Neuron (in vitro differentiated cells): ENCODE results near the gene ZCCHC14.

ENCODE experiments used
- H2AFZ ChIP-seq: one replicate; pipeline ENCODE4 v1.6.1; 2013; ENCODE audit warnings: low read depth, mild to moderate bottlenecking, inconsistent platforms, low read length, moderate library complexity
- H3K27me3 ChIP-seq: one replicate; pipeline ENCODE4 v1.6.1; 2013; ENCODE audit warnings: low read length; ENCODE audit not compliant: insufficient read depth
- H3K36me3 ChIP-seq: one replicate; pipeline ENCODE4 v1.6.1; 2013; ENCODE audit warnings: low read length; ENCODE audit not compliant: insufficient read depth
- H3K4me1 ChIP-seq: one replicate; pipeline ENCODE4 v1.6.1; 2013; ENCODE audit warnings: low read length; ENCODE audit not compliant: insufficient read depth
- H3K4me3 ChIP-seq: 2 replicates; pipeline ENCODE4 v1.5.1; 2013; ENCODE audit warnings: mild to moderate bottlenecking, low read length, moderate library complexity
- H3K9me3 ChIP-seq: one replicate; pipeline ENCODE4 v1.6.1; 2013; ENCODE audit warnings: low read length

ZCCHC14 gene

GRCh38 chr16:87460936-87461335 is 31.9 kb downstream of the ZCCHC14 start:
- Histone ChIP-seq H3K4me1 (peaks cover 19% of the 10 kb centered on the region), H3K4me3 (no peak overlapping the region)

GRCh38 chr16:87459833-87460232 is 33.0 kb downstream of the ZCCHC14 start:
- no peaks in the 10 kb centered on the region for H3K9me3 ChIP-seq
- H3K36me3 ChIP-seq, result peaks cover 36% of the 10 kb centered on the region
- H3K4me1 ChIP-seq, result peaks cover 9% of the 10 kb centered on the region
- no peaks in the 10 kb centered on the region for H3K27me3 ChIP-seq
- no peak overlapping the region for H3K4me3 ChIP-seq
- no peak overlapping the region for H2AFZ ChIP-seq

More at GRCh38 chr16:87460936-87461335, 31.9 kb downstream of the ZCCHC14 start:
- Histone ChIP-seq H3K36me3 (peaks cover 28% of the 10 kb centered on the region), H2AFZ (no peak overlapping the region), H3K9me3 (no peaks in the 10 kb centered on the region), H3K27me3 (no peaks in the 10 kb centered on the region)

DNA sequence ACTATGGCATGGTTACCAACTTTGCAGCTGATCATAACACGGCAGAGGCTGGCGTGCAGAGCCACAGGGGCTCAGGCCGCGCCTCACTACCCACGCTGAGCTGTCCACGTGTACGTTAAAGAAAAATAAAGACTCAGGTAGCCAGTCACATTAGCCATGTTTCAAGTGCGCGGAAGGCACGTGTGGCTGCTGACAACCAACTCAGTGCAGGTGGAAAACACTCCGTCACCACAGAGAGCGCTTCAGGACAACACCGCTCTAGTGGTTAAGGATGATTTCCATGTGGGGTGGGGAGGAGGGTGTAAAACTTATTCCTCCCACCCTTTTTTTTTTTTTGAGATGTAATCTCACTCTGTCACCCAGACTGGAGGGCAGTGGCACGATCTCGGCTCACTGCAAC is 33.8 kb downstream of the ZCCHC14 start:
- H2AFZ ChIP-seq, result no peak overlapping the region
- no peak overlapping the region for H3K4me3 ChIP-seq
- peaks cover 36% of the 10 kb centered on the region for H3K36me3 ChIP-seq
- H3K27me3 ChIP-seq, result no peaks in the 10 kb centered on the region
- H3K9me3 ChIP-seq, result no peaks in the 10 kb centered on the region
- peaks cover under 1% of the 10 kb centered on the region for H3K4me1 ChIP-seq

DNA sequence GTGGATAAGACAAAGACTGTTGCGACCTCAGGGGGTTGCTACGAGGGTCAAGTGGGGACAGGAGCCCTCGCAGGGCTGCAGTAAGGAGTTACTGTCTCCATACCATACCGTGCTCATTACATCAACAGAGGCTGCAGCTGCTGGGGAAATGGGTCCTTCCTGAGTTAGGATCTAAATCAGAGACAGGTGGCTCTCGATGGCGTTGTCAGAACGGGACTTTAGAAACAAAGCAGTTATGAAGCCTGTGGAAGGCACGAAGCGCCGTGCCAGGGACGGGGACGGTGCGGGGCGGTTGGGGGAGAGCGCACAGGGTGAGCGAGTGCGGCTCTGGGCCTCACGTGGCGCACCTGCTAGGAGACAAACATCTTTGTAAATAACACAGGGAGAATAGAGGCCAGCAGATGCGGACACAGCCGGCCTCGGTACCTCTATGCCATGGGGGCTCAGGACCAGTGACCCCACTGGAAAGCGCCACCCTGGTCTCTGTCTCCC is 34.4 kb downstream of the ZCCHC14 start:
- no peaks in the 10 kb centered on the region for H3K4me1 ChIP-seq
- peaks cover 37% of the 10 kb centered on the region for H3K36me3 ChIP-seq
- no peak overlapping the region for H2AFZ ChIP-seq
- H3K9me3 ChIP-seq, result no peaks in the 10 kb centered on the region
- H3K4me3 ChIP-seq, result no peak overlapping the region
- H3K27me3 ChIP-seq, result no peaks in the 10 kb centered on the region

DNA sequence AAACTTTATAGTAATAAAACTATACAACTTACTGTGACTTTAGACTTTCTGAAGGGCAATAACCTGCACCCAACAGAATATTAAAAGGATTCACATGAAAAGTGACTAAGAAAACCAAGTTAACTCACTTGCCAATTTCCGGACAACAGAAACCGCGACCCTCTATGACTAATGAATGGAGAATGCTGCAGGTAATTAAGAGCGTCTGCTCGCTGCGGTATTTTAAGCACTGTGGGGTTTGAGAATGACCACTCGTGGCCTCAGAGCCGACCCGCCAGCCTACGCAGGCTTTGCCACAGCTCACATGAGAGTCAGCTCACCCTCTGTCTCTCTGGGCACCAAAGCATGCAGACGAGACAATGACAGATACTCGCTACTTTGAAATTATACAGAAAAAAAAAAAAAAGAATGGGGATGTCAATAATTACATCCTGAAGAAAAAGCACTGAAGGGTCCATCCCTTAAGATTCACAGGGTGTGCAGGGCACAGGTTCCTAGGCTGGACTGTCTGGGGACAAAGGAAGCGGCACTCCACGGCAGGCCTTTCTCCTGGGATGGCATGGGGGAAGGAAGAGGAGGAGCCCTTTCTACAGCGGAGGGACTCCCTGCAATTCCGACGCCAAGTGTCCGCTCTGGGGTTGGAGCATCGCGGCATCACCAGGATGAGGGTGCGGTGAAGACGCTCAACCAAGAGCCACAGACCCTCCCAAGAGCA is 35.0 kb downstream of the ZCCHC14 start:
- H3K9me3 ChIP-seq, result no peaks in the 10 kb centered on the region
- H2AFZ ChIP-seq, result no peak overlapping the region
- no peak overlapping the region for H3K4me3 ChIP-seq
- peaks cover 43% of the 10 kb centered on the region for H3K36me3 ChIP-seq
- no peaks in the 10 kb centered on the region for H3K27me3 ChIP-seq
- no peaks in the 10 kb centered on the region for H3K4me1 ChIP-seq

DNA sequence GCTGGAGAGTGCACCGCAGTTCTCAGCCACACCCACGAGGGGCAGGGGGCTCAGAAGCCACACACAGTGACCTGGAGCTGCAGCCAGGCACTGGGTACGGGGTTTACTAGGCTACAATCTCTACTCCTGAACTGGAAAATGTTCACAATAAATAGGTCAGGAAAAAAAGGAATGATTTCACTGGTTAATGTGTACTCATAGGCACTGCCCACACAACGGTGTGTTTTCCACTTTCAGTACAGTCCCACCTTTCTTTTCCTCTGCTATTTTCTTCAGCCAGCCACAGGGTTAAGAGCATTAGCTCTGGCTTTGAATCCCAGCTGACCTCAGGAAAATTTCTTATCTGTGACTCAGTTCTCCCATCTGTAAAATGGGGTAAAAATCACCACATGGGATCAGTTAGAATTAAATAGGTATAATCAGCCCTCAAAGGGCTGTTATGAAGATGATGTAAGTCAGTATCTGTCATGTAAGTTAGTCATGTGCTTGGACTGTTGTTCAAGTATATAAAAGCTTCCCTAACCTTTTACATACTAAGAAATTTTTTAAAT is 35.7 kb downstream of the ZCCHC14 start:
- peaks cover 48% of the 10 kb centered on the region for H3K36me3 ChIP-seq
- H3K4me3 ChIP-seq, result no peak overlapping the region

DNA sequence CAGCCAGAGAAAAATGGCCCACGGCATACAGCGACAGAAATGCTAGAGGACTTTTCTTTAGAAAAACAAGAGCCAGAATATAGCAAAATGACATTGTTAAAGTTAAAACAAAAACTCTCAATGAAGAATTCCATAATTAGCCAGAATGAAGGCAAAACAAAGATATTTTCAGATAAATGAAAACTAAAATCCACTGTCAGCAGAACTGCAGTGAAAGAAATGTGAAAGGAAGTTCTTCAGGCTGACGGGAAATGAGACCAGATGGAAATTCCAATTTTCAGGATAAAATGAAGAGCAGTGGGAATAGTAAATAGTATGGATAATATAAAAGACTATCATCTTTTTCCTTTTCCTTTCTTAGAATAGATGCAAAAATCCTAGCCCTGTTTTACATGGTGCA is 38.4 kb downstream of the ZCCHC14 start:
- Histone ChIP-seq H3K4me1 (no peaks in the 10 kb centered on the region), H2AFZ (no peak overlapping the region), H3K36me3 (peaks cover 53% of the 10 kb centered on the region)

More for the DNA sequence above, 35.7 kb downstream of the ZCCHC14 start:
- H3K9me3 ChIP-seq, result peaks cover 2% of the 10 kb centered on the region
- no peaks in the 10 kb centered on the region for H3K27me3 ChIP-seq
- H2AFZ ChIP-seq, result no peak overlapping the region
- H3K4me1 ChIP-seq, result no peaks in the 10 kb centered on the region

GRCh38 chr16:87453326-87453725 is 39.5 kb downstream of the ZCCHC14 start:
- H3K9me3 ChIP-seq, result peaks cover 6% of the 10 kb centered on the region
- H3K4me1 ChIP-seq, result no peaks in the 10 kb centered on the region
- no peaks in the 10 kb centered on the region for H3K27me3 ChIP-seq
- no peak overlapping the region for H2AFZ ChIP-seq
- peaks cover 51% of the 10 kb centered on the region for H3K36me3 ChIP-seq
- H3K4me3 ChIP-seq, result no peak overlapping the region

More for the DNA sequence above, 38.4 kb downstream of the ZCCHC14 start:
- Histone ChIP-seq H3K9me3 (peaks cover 4% of the 10 kb centered on the region), H3K27me3 (no peaks in the 10 kb centered on the region), H3K4me3 (no peak overlapping the region)

GRCh38 chr16:87451563-87452210 is 41.1 kb downstream of the ZCCHC14 start:
- Histone ChIP-seq H3K36me3 (peaks cover 52% of the 10 kb centered on the region), H3K27me3 (no peaks in the 10 kb centered on the region), H3K9me3 (peaks cover 6% of the 10 kb centered on the region), H2AFZ (no peak overlapping the region), H3K4me3 (no peak overlapping the region), H3K4me1 (no peaks in the 10 kb centered on the region)

DNA sequence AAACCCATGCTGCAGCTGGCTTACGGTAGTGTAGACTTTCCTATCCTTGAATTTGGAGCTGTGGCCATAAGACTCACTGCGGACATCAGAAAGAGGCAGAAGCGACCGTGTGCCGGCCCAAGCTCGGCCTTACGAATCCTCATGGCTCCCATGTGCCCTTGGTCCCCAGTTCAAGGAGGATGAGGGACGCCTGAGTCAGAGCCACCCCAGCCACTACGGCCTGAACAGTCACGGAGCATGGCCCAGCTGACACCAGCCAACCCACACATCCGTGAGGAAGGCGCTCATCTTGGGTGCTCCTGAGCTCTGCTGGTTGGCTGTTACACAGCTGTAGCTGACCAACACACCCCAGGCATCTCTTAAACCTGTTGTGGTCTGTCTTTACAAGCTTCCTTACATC is 44.0 kb downstream of the ZCCHC14 start:
- H2AFZ ChIP-seq, result no peak overlapping the region
- no peak overlapping the region for H3K4me3 ChIP-seq
- peaks cover 66% of the 10 kb centered on the region for H3K36me3 ChIP-seq
- no peaks in the 10 kb centered on the region for H3K4me1 ChIP-seq
- H3K9me3 ChIP-seq, result peaks cover 19% of the 10 kb centered on the region
- no peaks in the 10 kb centered on the region for H3K27me3 ChIP-seq

GRCh38 chr16:87447323-87447722 is 45.5 kb downstream of the ZCCHC14 start:
- Histone ChIP-seq H3K36me3 (peaks cover 59% of the 10 kb centered on the region), H3K4me1 (no peaks in the 10 kb centered on the region)

GRCh38 chr16:87446479-87446878 is 46.3 kb downstream of the ZCCHC14 start:
- no peak overlapping the region for H2AFZ ChIP-seq
- H3K4me3 ChIP-seq, result no peak overlapping the region
- no peaks in the 10 kb centered on the region for H3K4me1 ChIP-seq
- peaks cover 15% of the 10 kb centered on the region for H3K9me3 ChIP-seq
- peaks cover 53% of the 10 kb centered on the region for H3K36me3 ChIP-seq
- no peaks in the 10 kb centered on the region for H3K27me3 ChIP-seq

More at GRCh38 chr16:87447323-87447722, 45.5 kb downstream of the ZCCHC14 start:
- Histone ChIP-seq H3K4me3 (no peak overlapping the region), H3K9me3 (peaks cover 19% of the 10 kb centered on the region), H3K27me3 (no peaks in the 10 kb centered on the region), H2AFZ (no peak overlapping the region)

- Histone ChIP-seq H3K9me3 (peaks cover 15% of the 10 kb centered on the region), H3K27me3 (no peaks in the 10 kb centered on the region), H3K36me3 (peaks cover 52% of the 10 kb centered on the region), H2AFZ (no peak overlapping the region), H3K4me1 (no peaks in the 10 kb centered on the region), H3K4me3 (no peak overlapping the region)
These were observed 47.3 kb downstream of the ZCCHC14 start for GRCh38 chr16:87445486-87445885.
